Panc1 (cell line): Measurements from ENCODE around the gene CHCHD6. TPM values are rescaled to one million over a fixed set of nuclear protein-coding genes. Genes with fewer than 3 reads are reported as not detected.

ENCODE experiments used
- ATAC-seq: fragments of 200-7000 bp; cut with Tn5 transposase; 2 replicates; pipeline ENCODE4 v1.9.1; 2020; ENCODE audit warnings: mild to moderate bottlenecking, moderate library complexity
- BruUV-seq: library from RNA; stranded (reverse); fragments of 400-500 nt; replicated peaks from 2 replicates; lab custom pipeline; 2021; lab: Mats Ljungman, UMichigan
- CTCF ChIA-PET: fragments of 300-600 bp; sonication (Branson Sonifier 250); formaldehyde crosslinking; loops from one replicate; lab custom pipeline; 2022; ENCODE audit warnings: antibody characterized with exemption; lab: Charles Lee
- POLR2A ChIA-PET: fragments of 300-600 bp; sonication (Branson Sonifier 250); formaldehyde crosslinking; loops from one replicate; lab custom pipeline; 2022; ENCODE audit warnings: antibody characterized with exemption; lab: Charles Lee
- DNase-seq: peaks from one replicate; pipeline ENCODE4 v3.0.0-alpha.2; 2010; ENCODE audit warnings: low read depth, low spot score
- H3K27ac ChIP-seq: 2 replicates; pipeline ENCODE4 v1.5.1; 2011; ENCODE audit warnings: mild to moderate bottlenecking, low read length, inconsistent platforms
- H3K27me3 ChIP-seq: fragments of 200-500 bp; sonication (Bioruptor generic); 2 replicates; pipeline ENCODE4 v1.6.0; 2014; ENCODE audit warnings: low read length, inconsistent platforms; ENCODE audit not compliant: control insufficient read depth, insufficient read depth
- H3K36me3 ChIP-seq: fragments of 200-500 bp; sonication (Bioruptor generic); 2 replicates; pipeline ENCODE4 v1.5.1; 2014; ENCODE audit warnings: inconsistent platforms, mild to moderate bottlenecking, low read length, moderate library complexity; ENCODE audit not compliant: control insufficient read depth, insufficient read depth
- H3K4me1 ChIP-seq: 2 replicates; pipeline ENCODE4 v1.5.1; 2011; ENCODE audit warnings: inconsistent platforms, mild to moderate bottlenecking, low read length, moderate library complexity; ENCODE audit not compliant: control insufficient read depth, insufficient read depth
- H3K4me3 ChIP-seq, 2 experiments: 2 replicates each; pipeline ENCODE4 v1.5.1; 2011 to 2012; ENCODE audit warnings: low read depth in 2 of 2, low read length in 2 of 2, mild to moderate bottlenecking in 2 of 2, inconsistent platforms in 1 of 2, moderate library complexity in 1 of 2
- H3K9me3 ChIP-seq: fragments of 200-500 bp; sonication (Bioruptor generic); 2 replicates; pipeline ENCODE4 v1.5.1; 2014; ENCODE audit warnings: low read depth, mild to moderate bottlenecking, inconsistent platforms, low read length, moderate library complexity; ENCODE audit not compliant: control insufficient read depth, insufficient read depth
- POLR2AphosphoS5 ChIP-seq: IDR thresholded peaks from 2 replicates; pipeline ENCODE4 v1.6.1; 2012; ENCODE audit warnings: mild to moderate bottlenecking, low read depth, low read length, moderate library complexity
- REST ChIP-seq, 2 experiments: IDR thresholded peaks; 2 replicates each; pipeline ENCODE4 v1.6.1; 2011 to 2012; ENCODE audit warnings: low read depth in 2 of 2, control low read depth in 1 of 2, low read length in 1 of 2, mild to moderate bottlenecking in 1 of 2, moderate library complexity in 1 of 2; ENCODE audit not compliant: insufficient read depth in 1 of 2
- SIN3A ChIP-seq: IDR thresholded peaks from 2 replicates; pipeline ENCODE4 v1.6.1; 2012; ENCODE audit warnings: low read depth, mild to moderate bottlenecking, low read length, moderate library complexity, borderline replicate concordance; ENCODE audit not compliant: insufficient read depth
- TCF7L2 ChIP-seq: IDR thresholded peaks from 2 replicates; pipeline ENCODE4 v1.6.1; 2011; ENCODE audit warnings: mild to moderate bottlenecking, low read depth, low read length, inconsistent platforms
- in situ Hi-C: cut with HindIII; loops from 2 replicates; pipeline ENCODE4 v1.10.0; 2016; ENCODE audit warnings: low sequenced_read_pairs, low pct_unique_long_range_greater_than_20kb
- intact Hi-C: fragments of 100-400 bp; cut with micrococcal nuclease; formaldehyde crosslinking; loops from one replicate; pipeline ENCODE4 v1.10.0; 2022; ENCODE audit not compliant: unreplicated experiment
- total RNA-seq: library from RNA; stranded (reverse); gene quantifications from one replicate; pipeline ENCODE4 v1.2.1, GENCODE V29; 2021; ENCODE audit not compliant: unreplicated experiment
- TF ChIP-seq, protein P1 (sequence below): fragments of 450-650 bp; IDR thresholded peaks from 2 replicates; pipeline ENCODE4 v1.5.1; 2017; ENCODE audit warnings: mild to moderate bottlenecking

CHCHD6 gene
- total RNA-seq, 1 experiment from 2014 or later = 31.5 TPM

GRCh38 chr3:126964261-126964660, 260.2 kb downstream of the CHCHD6 start:
- Histone ChIP-seq H3K27ac (no peak overlapping the region), H3K9me3 (no peaks in the 10 kb centered on the region), H3K4me1 (peaks cover 24% of the 10 kb centered on the region), H3K27me3 (no peaks in the 10 kb centered on the region), H3K4me3 (no peak overlapping the region), H3K36me3 (no peaks in the 10 kb centered on the region)
- DNase-seq (no peak), ATAC-seq (no peak)
- ChIA-PET POLR2A (no interaction called here), CTCF (no interaction called here)
- TF ChIP-seq REST (IDR thresholded peaks at IDR 0.05; ENCODE audit: insufficient read depth in 1 of 2, low read depth in 2 of 2, low read length in 1 of 2) (no peak), SIN3A (no peak), TCF7L2 (no peak)
- in situ Hi-C loops (no loop called here), intact Hi-C loops (no loop called here)
- BruUV-seq = no TSS peak

DNA sequence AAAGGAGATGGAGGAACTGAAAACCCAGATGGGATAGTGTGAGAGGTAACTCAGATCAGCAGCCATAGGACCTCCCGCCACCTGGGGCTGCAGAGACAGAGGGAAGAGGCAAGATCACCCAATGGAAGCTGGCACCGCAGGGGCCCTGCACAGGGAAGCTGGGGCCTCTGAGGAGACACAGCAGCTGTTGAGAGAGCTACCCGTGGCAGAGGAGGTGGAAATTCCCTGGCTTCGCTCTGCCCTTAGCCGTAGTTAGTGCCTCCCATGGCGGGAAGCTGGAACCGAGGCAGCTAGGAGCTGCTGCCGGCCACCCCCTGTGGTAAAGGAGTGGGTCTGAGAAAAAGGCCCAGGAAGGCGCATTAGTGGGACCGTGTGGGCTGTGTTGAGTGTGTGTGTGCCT, 260.9 kb downstream of the CHCHD6 start:
- no peak overlapping the region for H3K4me3 ChIP-seq
- intact Hi-C loops = no loop called here
- no peaks in the 10 kb centered on the region for H3K36me3 ChIP-seq
- H3K9me3 ChIP-seq = no peaks in the 10 kb centered on the region
- H3K27ac ChIP-seq = no peak overlapping the region
- ChIA-PET POLR2A (no interaction called here), CTCF (no interaction called here)
- in situ Hi-C loops = no loop called here
- peaks cover 18% of the 10 kb centered on the region for H3K4me1 ChIP-seq
- H3K27me3 ChIP-seq = no peaks in the 10 kb centered on the region
- no TSS peak for BruUV-seq
- DNase-seq (no peak), ATAC-seq (no peak)
- TF ChIP-seq POLR2AphosphoS5 (no peak), SIN3A (no peak), REST (IDR thresholded peaks at IDR 0.05; ENCODE audit: insufficient read depth in 1 of 2, low read depth in 2 of 2, low read length in 1 of 2) (no peak), TCF7L2 (no peak)
- TF ChIP-seq, protein P1, sequence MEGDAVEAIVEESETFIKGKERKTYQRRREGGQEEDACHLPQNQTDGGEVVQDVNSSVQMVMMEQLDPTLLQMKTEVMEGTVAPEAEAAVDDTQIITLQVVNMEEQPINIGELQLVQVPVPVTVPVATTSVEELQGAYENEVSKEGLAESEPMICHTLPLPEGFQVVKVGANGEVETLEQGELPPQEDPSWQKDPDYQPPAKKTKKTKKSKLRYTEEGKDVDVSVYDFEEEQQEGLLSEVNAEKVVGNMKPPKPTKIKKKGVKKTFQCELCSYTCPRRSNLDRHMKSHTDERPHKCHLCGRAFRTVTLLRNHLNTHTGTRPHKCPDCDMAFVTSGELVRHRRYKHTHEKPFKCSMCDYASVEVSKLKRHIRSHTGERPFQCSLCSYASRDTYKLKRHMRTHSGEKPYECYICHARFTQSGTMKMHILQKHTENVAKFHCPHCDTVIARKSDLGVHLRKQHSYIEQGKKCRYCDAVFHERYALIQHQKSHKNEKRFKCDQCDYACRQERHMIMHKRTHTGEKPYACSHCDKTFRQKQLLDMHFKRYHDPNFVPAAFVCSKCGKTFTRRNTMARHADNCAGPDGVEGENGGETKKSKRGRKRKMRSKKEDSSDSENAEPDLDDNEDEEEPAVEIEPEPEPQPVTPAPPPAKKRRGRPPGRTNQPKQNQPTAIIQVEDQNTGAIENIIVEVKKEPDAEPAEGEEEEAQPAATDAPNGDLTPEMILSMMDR = no peak
